Stimulated activated CD4-positive, alpha-beta T cell treated with anti-CD3 and anti-CD28 coated beads, TNF-alpha, amount 100 ng/mL, for 4 hours (primary cell): ENCODE results near the gene OR10H3.
"Not testable (repeated sequence)": the region's sequence is repeated elsewhere in the genome, so short reads cannot be mapped to it uniquely, and the experiment has no call there.

Experiments used
- DNase-seq, 3 experiments: peaks; one replicate each; pipeline ENCODE4 v3.0.0-alpha.2; 2020; ENCODE audit warnings: low read depth in 3 of 3

The OR10H3 gene

GRCh38 chr19:15737722-15738121 is at the start of gene OR10H3:
Gene OR10H3 (plus strand): TSS chr19:15737985. CDS start chr19:15741393, 3,408 bp downstream.
- no peak for DNase-seq

- DNase-seq = no peak
Observed at GRCh38 chr19:15696654-15697194, 41.1 kb upstream of the OR10H3 start.

- DNase-seq = no peak
Observed at GRCh38 chr19:15701757-15702533, 35.8 kb upstream of the OR10H3 start.

- no peak for DNase-seq
Observed at GRCh38 chr19:15702534-15702930, 35.3 kb upstream of the OR10H3 start.

- no peak for DNase-seq
Observed at GRCh38 chr19:15714638-15715037, 23.1 kb upstream of the OR10H3 start.

GRCh38 chr19:15715642-15716041 is 22.1 kb upstream of the OR10H3 start:
- DNase-seq = no peak

GRCh38 chr19:15717809-15718208 is 20.0 kb upstream of the OR10H3 start:
- DNase-seq = no peak

- no peak for DNase-seq
Observed at GRCh38 chr19:15721268-15721667, 16.5 kb upstream of the OR10H3 start.

- DNase-seq = no peak
Observed at GRCh38 chr19:15722956-15723355, 14.8 kb upstream of the OR10H3 start.

GRCh38 chr19:15727724-15728123 is 10.1 kb upstream of the OR10H3 start, which contains the start of gene OR10H2:
Gene OR10H2 (plus strand): TSS chr19:15728024. CDS start chr19:15728044, 20 bp downstream.
- no peak for DNase-seq

- DNase-seq = no peak
Observed at GRCh38 chr19:15730538-15730937, 7.2 kb upstream of the OR10H3 start.

- DNase-seq = no peak
Observed at GRCh38 chr19:15732388-15732787, 5.4 kb upstream of the OR10H3 start.

- no peak for DNase-seq
Observed at GRCh38 chr19:15733895-15734294, 3.9 kb upstream of the OR10H3 start.

- no peak for DNase-seq
Observed at GRCh38 chr19:15740785-15741184, 3.0 kb downstream of the OR10H3 start.

- DNase-seq = no peak
Observed at GRCh38 chr19:15748239-15748638, 10.5 kb downstream of the OR10H3 start.

GRCh38 chr19:15758379-15758778 is 20.6 kb downstream of the OR10H3 start:
- no peak for DNase-seq

GRCh38 chr19:15759962-15760565 is 22.3 kb downstream of the OR10H3 start:
- no peak for DNase-seq

- DNase-seq = no peak
Observed at GRCh38 chr19:15769586-15769985, 31.8 kb downstream of the OR10H3 start.

- DNase-seq = not testable (repeated sequence)
Observed at GRCh38 chr19:15774159-15774558, 36.4 kb downstream of the OR10H3 start.

- no peak for DNase-seq
Observed at GRCh38 chr19:15775249-15775648, 37.5 kb downstream of the OR10H3 start.

GRCh38 chr19:15776264-15776663 is 38.5 kb downstream of the OR10H3 start:
- DNase-seq = no peak

- no peak for DNase-seq
Observed at GRCh38 chr19:15776991-15777970, 39.5 kb downstream of the OR10H3 start.
